KMS-11 (cell line): ENCODE data around the gene PMEPA1.

Experiments
- H2AFZ ChIP-seq: fragments of 200-600 bp; sonication (generic); 2 replicates; pipeline ENCODE4 v1.6.1; 2016; ENCODE audit warnings: antibody characterized with exemption, mixed run types, low read depth
- H3K27ac ChIP-seq: fragments of 200-600 bp; sonication (generic); 2 replicates; pipeline ENCODE4 v1.6.1; 2016; ENCODE audit warnings: mild to moderate bottlenecking, mixed run types
- H3K27me3 ChIP-seq: fragments of 200-600 bp; sonication (generic); 2 replicates; pipeline ENCODE4 v1.6.1; 2017; ENCODE audit warnings: mild to moderate bottlenecking, low read depth, mixed run types, moderate library complexity; ENCODE audit not compliant: insufficient read depth
- H3K36me3 ChIP-seq: fragments of 200-600 bp; sonication (generic); 2 replicates; pipeline ENCODE4 v1.6.1; 2017; ENCODE audit warnings: mild to moderate bottlenecking, mixed run types; ENCODE audit not compliant: insufficient read depth
- H3K4me1 ChIP-seq: fragments of 200-600 bp; sonication (generic); 2 replicates; pipeline ENCODE4 v1.6.1; 2016; ENCODE audit warnings: mild to moderate bottlenecking, low read depth, mixed run types; ENCODE audit not compliant: poor library complexity, severe bottlenecking
- H3K4me2 ChIP-seq: fragments of 200-600 bp; sonication (generic); 2 replicates; pipeline ENCODE4 v1.7.0; 2016; ENCODE audit warnings: mild to moderate bottlenecking, mixed run types
- H3K4me3 ChIP-seq: fragments of 200-600 bp; sonication (generic); IDR thresholded peaks from 2 replicates; pipeline ENCODE4 v1.6.1; 2017; ENCODE audit warnings: low read depth, low read length, mixed read lengths; ENCODE audit not compliant: insufficient read depth
- H3K79me2 ChIP-seq: fragments of 200-600 bp; sonication (generic); 2 replicates; pipeline ENCODE4 v1.6.1; 2016; ENCODE audit warnings: low read depth, mixed run types; ENCODE audit not compliant: insufficient read depth
- H3K9ac ChIP-seq: fragments of 200-600 bp; sonication (generic); 2 replicates; pipeline ENCODE4 v1.6.1; 2016; ENCODE audit warnings: mild to moderate bottlenecking, mixed run types
- H4K20me1 ChIP-seq: fragments of 200-600 bp; sonication (generic); 2 replicates; pipeline ENCODE4 v1.6.1; 2016; ENCODE audit warnings: mild to moderate bottlenecking, mixed run types; ENCODE audit not compliant: insufficient read depth
- TF ChIP-seq, protein P1 (sequence below): fragments of 200-600 bp; sonication (generic); conservative IDR thresholded peaks from 2 replicates; pipeline ENCODE4 v1.6.1; 2017; ENCODE audit warnings: low read depth, mild to moderate bottlenecking, antibody characterized with exemption, low read length, moderate library complexity, mixed read lengths

Gene PMEPA1

DNA sequence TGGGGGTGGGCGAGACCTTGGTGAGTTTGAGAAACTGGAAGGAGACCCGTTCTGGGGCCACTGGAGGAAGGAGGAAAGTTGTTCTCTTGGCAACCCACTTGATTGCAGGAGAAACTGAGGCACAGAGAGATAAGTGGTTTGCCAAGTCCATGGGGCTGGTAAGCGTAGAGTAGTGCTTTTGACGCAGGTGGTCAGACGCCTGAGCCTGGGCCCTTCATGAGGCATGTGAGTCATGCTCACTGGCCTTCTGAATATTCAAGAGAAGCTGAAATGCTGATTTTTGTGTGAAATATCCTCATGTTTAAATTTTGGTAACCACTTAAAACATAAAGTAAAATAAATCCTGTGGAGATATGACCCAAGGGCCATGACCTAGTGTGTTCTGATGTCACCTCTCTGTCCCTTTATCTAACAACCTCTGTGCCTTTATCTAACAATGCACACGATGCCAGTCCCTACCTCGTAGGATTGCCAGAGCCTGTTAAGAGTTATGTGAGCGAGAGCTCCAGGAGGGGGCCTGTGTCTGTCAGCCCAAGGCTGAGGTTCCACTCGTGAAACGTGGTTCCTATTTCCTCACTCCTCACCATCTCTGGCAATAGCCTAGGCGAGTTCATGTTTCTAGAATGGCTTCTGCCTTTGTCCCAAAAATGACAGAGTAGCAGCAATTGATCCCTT, 32.8 kb upstream of the PMEPA1 start:
- Histone ChIP-seq H3K4me1 (peaks cover 8% of the 10 kb centered on the region), H3K4me2 (no peak overlapping the region), H2AFZ (no peak overlapping the region), H3K9ac (no peak overlapping the region), H4K20me1 (no peaks in the 10 kb centered on the region), H3K27me3 (no peaks in the 10 kb centered on the region; the same call in 1 of the 2 replicates), H3K79me2 (no peaks in the 10 kb centered on the region), H3K27ac (no peak overlapping the region), H3K36me3 (no peaks in the 10 kb centered on the region), H3K4me3 (no peak overlapping the region)
- TF ChIP-seq, protein P1, sequence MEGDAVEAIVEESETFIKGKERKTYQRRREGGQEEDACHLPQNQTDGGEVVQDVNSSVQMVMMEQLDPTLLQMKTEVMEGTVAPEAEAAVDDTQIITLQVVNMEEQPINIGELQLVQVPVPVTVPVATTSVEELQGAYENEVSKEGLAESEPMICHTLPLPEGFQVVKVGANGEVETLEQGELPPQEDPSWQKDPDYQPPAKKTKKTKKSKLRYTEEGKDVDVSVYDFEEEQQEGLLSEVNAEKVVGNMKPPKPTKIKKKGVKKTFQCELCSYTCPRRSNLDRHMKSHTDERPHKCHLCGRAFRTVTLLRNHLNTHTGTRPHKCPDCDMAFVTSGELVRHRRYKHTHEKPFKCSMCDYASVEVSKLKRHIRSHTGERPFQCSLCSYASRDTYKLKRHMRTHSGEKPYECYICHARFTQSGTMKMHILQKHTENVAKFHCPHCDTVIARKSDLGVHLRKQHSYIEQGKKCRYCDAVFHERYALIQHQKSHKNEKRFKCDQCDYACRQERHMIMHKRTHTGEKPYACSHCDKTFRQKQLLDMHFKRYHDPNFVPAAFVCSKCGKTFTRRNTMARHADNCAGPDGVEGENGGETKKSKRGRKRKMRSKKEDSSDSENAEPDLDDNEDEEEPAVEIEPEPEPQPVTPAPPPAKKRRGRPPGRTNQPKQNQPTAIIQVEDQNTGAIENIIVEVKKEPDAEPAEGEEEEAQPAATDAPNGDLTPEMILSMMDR = no peak

DNA sequence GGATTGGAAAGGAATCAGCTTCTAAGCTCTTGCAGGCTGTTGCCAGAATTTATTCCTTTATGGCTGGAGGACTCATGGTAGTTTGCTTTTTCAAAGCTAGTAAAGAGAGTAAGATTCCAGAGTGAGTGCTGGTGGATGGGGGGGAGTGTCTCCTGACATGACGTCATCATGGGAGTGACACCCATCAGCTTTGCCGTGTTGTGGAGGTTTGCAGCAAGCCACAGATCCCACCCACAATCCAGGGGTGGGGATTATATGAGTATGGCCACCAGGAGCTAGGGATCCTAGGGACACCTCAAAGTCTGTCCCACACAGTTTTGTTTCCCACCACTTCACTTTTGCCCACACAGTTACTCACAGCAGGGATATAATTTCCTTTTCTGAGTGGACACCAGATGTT, 28.7 kb upstream of the PMEPA1 start:
- TF ChIP-seq, protein P1 = no peak
- Histone ChIP-seq H3K4me1 (peaks cover 41% of the 10 kb centered on the region), H3K27ac (no peak overlapping the region), H2AFZ (no peak overlapping the region), H3K4me2 (no peak overlapping the region), H3K9ac (no peak overlapping the region), H3K27me3 (no peaks in the 10 kb centered on the region), H3K79me2 (no peaks in the 10 kb centered on the region), H3K4me3 (no peak overlapping the region), H3K36me3 (no peaks in the 10 kb centered on the region), H4K20me1 (no peaks in the 10 kb centered on the region)

DNA sequence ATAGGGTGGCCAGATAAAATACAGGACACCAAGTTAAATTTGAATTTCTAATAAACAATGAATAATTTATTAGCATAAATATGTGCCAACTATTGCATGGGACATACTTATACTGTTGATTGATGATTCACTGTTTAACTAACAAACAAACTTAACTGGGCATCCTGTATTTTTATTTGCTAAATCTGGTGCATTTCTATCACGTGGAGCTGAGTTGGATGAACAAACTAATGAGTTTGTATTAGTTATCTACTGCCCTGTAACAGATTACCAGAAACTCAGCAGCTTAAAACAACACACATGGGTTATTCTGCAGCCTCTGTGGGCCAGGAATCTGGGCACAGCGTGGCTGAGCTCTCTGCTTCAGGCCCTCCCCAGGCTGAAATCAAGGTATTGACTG, 28.2 kb upstream of the PMEPA1 start:
- no peak overlapping the region for H3K4me3 ChIP-seq
- H3K36me3 ChIP-seq = no peaks in the 10 kb centered on the region
- no peak overlapping the region for H2AFZ ChIP-seq
- no peak overlapping the region; the same call in 1 of the 2 replicates for H3K4me2 ChIP-seq
- H3K9ac ChIP-seq = no peak overlapping the region
- peaks cover 41% of the 10 kb centered on the region for H3K4me1 ChIP-seq
- H3K27ac ChIP-seq = no peak overlapping the region
- no peaks in the 10 kb centered on the region for H3K27me3 ChIP-seq
- TF ChIP-seq, protein P1 = no peak
- H4K20me1 ChIP-seq = no peaks in the 10 kb centered on the region
- no peaks in the 10 kb centered on the region for H3K79me2 ChIP-seq

DNA sequence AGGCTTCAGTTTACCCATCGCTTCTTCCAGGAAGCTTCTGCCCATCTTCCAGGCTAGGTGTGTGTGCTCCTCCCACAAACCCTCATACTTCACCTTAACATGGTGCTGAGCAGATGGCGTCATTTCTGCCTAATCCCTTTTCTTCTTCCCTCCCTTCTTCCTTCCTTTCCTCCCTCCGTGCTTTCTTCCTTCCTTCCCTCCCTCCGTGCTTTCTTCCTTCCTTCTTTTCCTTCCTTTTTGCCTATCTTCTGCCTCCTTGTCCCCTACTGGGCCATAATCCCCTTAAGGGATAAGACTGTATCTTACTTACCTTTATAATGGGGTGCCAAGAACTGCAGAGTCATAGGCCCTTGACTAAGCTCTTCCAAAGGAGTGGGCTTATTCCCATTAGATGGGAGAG, 27.5 kb upstream of the PMEPA1 start:
- TF ChIP-seq, protein P1 = no peak
- Histone ChIP-seq H3K4me2 (peak overlapping the region; percentile 69), H3K27me3 (no peaks in the 10 kb centered on the region)

More for the DNA sequence above, 27.5 kb upstream of the PMEPA1 start:
- no peaks in the 10 kb centered on the region for H4K20me1 ChIP-seq
- no peaks in the 10 kb centered on the region for H3K79me2 ChIP-seq
- no peaks in the 10 kb centered on the region for H3K36me3 ChIP-seq
- H3K9ac ChIP-seq = no peak overlapping the region
- peaks cover 41% of the 10 kb centered on the region for H3K4me1 ChIP-seq
- peak overlapping the region; percentile 45; the same call in 1 of the 2 replicates for H3K27ac ChIP-seq
- no peak overlapping the region for H3K4me3 ChIP-seq
- H2AFZ ChIP-seq = peak overlapping the region; percentile 23; the same call in 1 of the 2 replicates
